Uterus (tissue), 4 donors: Measurements from ENCODE around the gene VMAC. TPM values are rescaled to one million over a fixed set of nuclear protein-coding genes. Genes with fewer than 3 reads are reported as not detected.
A peak's percentile ranks its signal among the peaks of the same experiment; 100 is the strongest.

Experiments
- DNase-seq, 2 donors: peaks; one replicate each; pipeline ENCODE4 v3.0.0-alpha.2; 2019 to 2020
- H3K27ac ChIP-seq, 2 donors: fragments of 200-600 bp; sonication (generic); 1 replicate in 1 of 2; 2 replicates in 1 of 2; pipeline ENCODE4 v1.5.1; 2016 to 2018
- H3K27me3 ChIP-seq, 2 donors: fragments of 200-600 bp; sonication (generic); one replicate each; pipeline ENCODE4 v1.5.1; 2018 to 2019; ENCODE audit warnings: control low read depth in 1 of 2
- H3K36me3 ChIP-seq, 2 donors: fragments of 200-600 bp; sonication (generic); one replicate each; pipeline ENCODE4 v1.5.1; 2019; ENCODE audit warnings: control low read depth in 1 of 2
- H3K4me1 ChIP-seq, 2 donors: fragments of 200-600 bp; sonication (generic); one replicate each; pipeline ENCODE4 v1.5.1; 2018 to 2019; ENCODE audit warnings: control low read depth in 1 of 2
- H3K4me3 ChIP-seq, 2 donors: fragments of 200-600 bp; sonication (generic); 1 replicate in 1 of 2; 2 replicates in 1 of 2; pipeline ENCODE4 v1.5.1; 2018 to 2019; ENCODE audit warnings: mild to moderate bottlenecking in 1 of 2
- H3K9me3 ChIP-seq, 2 donors: fragments of 200-600 bp; sonication (generic); one replicate each; pipeline ENCODE4 v1.5.1; 2019; ENCODE audit warnings: control low read depth in 1 of 2
- CTCF ChIP-seq, 4 experiments: fragments of 200-600 bp in 2 of 4; fragments of 450-650 bp in 2 of 4; sonication (generic) in 2 of 4; IDR thresholded peaks; one replicate each; pipeline ENCODE4 v1.5.1; 2016 to 2019; ENCODE audit warnings: antibody characterized with exemption in 4 of 4, mild to moderate bottlenecking in 2 of 4, moderate library complexity in 1 of 4
- POLR2A ChIP-seq, 2 donors: fragments of 450-650 bp; IDR thresholded peaks; one replicate each; pipeline ENCODE4 v1.6.1; 2016; ENCODE audit warnings: antibody characterized with exemption in 2 of 2, mild to moderate bottlenecking in 1 of 2, moderate library complexity in 1 of 2
- intact Hi-C: fragments of 100-400 bp; cut with DNase I; formaldehyde crosslinking; loops from one replicate; pipeline ENCODE4 v1.15.1; 2023; ENCODE audit warnings: low total_unique reads
- total RNA-seq, 4 donors: library from RNA; depleted of rRNA in 3 of 4; stranded (reverse); fragments of >200 nt in 3 of 4; gene quantifications; one replicate each; pipeline versions ENCODE4 v1.1.0 to v1.2.4, GENCODE V29; 2014 to 2023
- donor health status: DM: yes; HTN: yes; CAD: no.

VMAC gene
- total RNA-seq, 4 donors from 2014 or later, result 2.6 to 10.9 (median 7.1) TPM

GRCh38 chr19:5889288-5889971 lies 15.2 kb upstream of the VMAC start:
- TF ChIP-seq CTCF (IDR thresholded peaks at IDR 0.05) (no peak), POLR2A (IDR thresholded peaks at IDR 0.05) (no peak)
- no peaks in the 10 kb centered on the region for H3K27me3 ChIP-seq
- H3K36me3 ChIP-seq, result no peaks in the 10 kb centered on the region
- H3K9me3 ChIP-seq, result no peaks in the 10 kb centered on the region
- H3K4me3 ChIP-seq, result no peak overlapping the region
- H3K27ac ChIP-seq, result no peak overlapping the region
- DNase-seq, result no peak
- peaks cover 0 to 7% of the 10 kb centered on the region in 2 donors for H3K4me1 ChIP-seq
- intact Hi-C loops, result no loop called here

- Histone ChIP-seq H3K36me3 (no peaks in the 10 kb centered on the region), H3K27ac (no peak overlapping the region), H3K4me3 (no peak overlapping the region), H3K27me3 (no peaks in the 10 kb centered on the region), H3K9me3 (no peaks in the 10 kb centered on the region), H3K4me1 (peaks cover 0 to 7% of the 10 kb centered on the region in 2 donors)
- DNase-seq, result no peak
- TF ChIP-seq POLR2A (IDR thresholded peaks at IDR 0.05) (no peak), CTCF (IDR thresholded peaks at IDR 0.05) (no peak)
- intact Hi-C loops, result no loop called here
Observed at GRCh38 chr19:5890099-5890498, 14.6 kb upstream of the VMAC start.

GRCh38 chr19:5891572-5891937 lies 13.1 kb upstream of the VMAC start:
- intact Hi-C loops, result no loop called here
- no peak overlapping the region for H3K27ac ChIP-seq
- H3K4me3 ChIP-seq, result no peak overlapping the region
- DNase-seq, result no peak
- TF ChIP-seq CTCF (IDR thresholded peaks at IDR 0.05) (no peak), POLR2A (IDR thresholded peaks at IDR 0.05) (no peak)
- peaks cover 0 to 7% of the 10 kb centered on the region in 2 donors for H3K4me1 ChIP-seq
- H3K9me3 ChIP-seq, result no peaks in the 10 kb centered on the region
- H3K27me3 ChIP-seq, result no peaks in the 10 kb centered on the region
- no peaks in the 10 kb centered on the region for H3K36me3 ChIP-seq

- H3K4me1 ChIP-seq, result peaks cover 0 to 7% of the 10 kb centered on the region in 2 donors
- no peaks in the 10 kb centered on the region for H3K36me3 ChIP-seq
- TF ChIP-seq CTCF (IDR thresholded peaks at IDR 0.05), result peak; percentile 42 to 79 (median 52)
- TF ChIP-seq POLR2A (IDR thresholded peaks at IDR 0.05), result no peak
- no peak overlapping the region for H3K27ac ChIP-seq
- no peaks in the 10 kb centered on the region for H3K9me3 ChIP-seq
- H3K4me3 ChIP-seq, result no peak overlapping the region
- H3K27me3 ChIP-seq, result no peaks in the 10 kb centered on the region
- intact Hi-C loops, result no loop called here
- no peak for DNase-seq
Observed at GRCh38 chr19:5891938-5892771, 12.5 kb upstream of the VMAC start.

GRCh38 chr19:5892772-5893275 lies 11.8 kb upstream of the VMAC start:
- H3K4me3 ChIP-seq, result no peak overlapping the region
- intact Hi-C loops, result no loop called here
- H3K27ac ChIP-seq, result no peak overlapping the region
- no peak for DNase-seq
- peaks cover 0 to 7% of the 10 kb centered on the region in 2 donors for H3K4me1 ChIP-seq
- no peaks in the 10 kb centered on the region for H3K9me3 ChIP-seq
- H3K36me3 ChIP-seq, result no peaks in the 10 kb centered on the region
- TF ChIP-seq POLR2A (IDR thresholded peaks at IDR 0.05) (no peak), CTCF (IDR thresholded peaks at IDR 0.05) (no peak)
- H3K27me3 ChIP-seq, result no peaks in the 10 kb centered on the region
